Glomerular visceral epithelial cell (primary cell): ENCODE results near the gene TEKTIP1.

Experiments
- DNase-seq: peaks from one replicate; pipeline ENCODE4 v3.0.0-alpha.2; 2016; ENCODE audit errors: extremely low spot score

TEKTIP1 gene

GRCh38 chr19:3538965-3539755 is at the start of gene TEKTIP1:
TEKTIP1 (plus strand) TSS chr19:3539174; CDS start chr19:3539178, 4 bp downstream.
- no peak for DNase-seq

- no peak for DNase-seq
Measured at GRCh38 chr19:3491396-3492119, 47.4 kb upstream of the TEKTIP1 start.

GRCh38 chr19:3492131-3492839 is 46.7 kb upstream of the TEKTIP1 start:
- DNase-seq: no peak

- no peak for DNase-seq
Measured at GRCh38 chr19:3492919-3493318, 46.1 kb upstream of the TEKTIP1 start.

- no peak for DNase-seq
Measured at GRCh38 chr19:3493651-3494050, 45.3 kb upstream of the TEKTIP1 start.

GRCh38 chr19:3494051-3494450 is 44.9 kb upstream of the TEKTIP1 start:
- no peak for DNase-seq

- no peak for DNase-seq
Measured at GRCh38 chr19:3494559-3494958, 44.4 kb upstream of the TEKTIP1 start.

- DNase-seq: no peak
Measured at GRCh38 chr19:3496392-3497273, 42.3 kb upstream of the TEKTIP1 start.

GRCh38 chr19:3497757-3498520 is 41.0 kb upstream of the TEKTIP1 start:
- DNase-seq: peak; percentile 63

- DNase-seq: no peak
Measured at GRCh38 chr19:3499738-3500428, 39.1 kb upstream of the TEKTIP1 start.

- DNase-seq: peak; percentile 97
Measured at GRCh38 chr19:3500429-3501101, 38.4 kb upstream of the TEKTIP1 start, which contains the start of gene DOHH. DOHH (minus strand) TSS chr19:3500674; CDS start chr19:3496814, 3,860 bp downstream.

GRCh38 chr19:3501780-3502179 is 37.2 kb upstream of the TEKTIP1 start:
- DNase-seq: no peak

- DNase-seq: no peak
Measured at GRCh38 chr19:3503036-3503572, 35.9 kb upstream of the TEKTIP1 start.

GRCh38 chr19:3504735-3505134 is 34.2 kb upstream of the TEKTIP1 start:
- no peak for DNase-seq

- DNase-seq: peak; percentile 100
Measured at GRCh38 chr19:3505598-3506383, 33.2 kb upstream of the TEKTIP1 start, which contains the start of gene FZR1. FZR1 (plus strand) TSS chr19:3506311; CDS start chr19:3522990, 16,679 bp downstream.

GRCh38 chr19:3506384-3507340 is 32.3 kb upstream of the TEKTIP1 start:
- peak; percentile 38 for DNase-seq
